Nephron (organoid): ENCODE results near the gene RAF1.

Experiments used
- H3K27ac Mint-ChIP-seq, 3 experiments: 2 replicates each; pipeline ENCODE4 v1.8.0; 2020; ENCODE audit warnings: mixed read lengths in 3 of 3, mild to moderate bottlenecking in 2 of 3, moderate library complexity in 1 of 3
- H3K27me3 Mint-ChIP-seq: 2 replicates; pipeline ENCODE4 v1.8.0; 2021; ENCODE audit warnings: low read depth, mild to moderate bottlenecking, moderate library complexity, mixed read lengths
- H3K36me3 Mint-ChIP-seq: 2 replicates; pipeline ENCODE4 v1.8.0; 2020; ENCODE audit warnings: low read depth, mixed read lengths
- H3K4me1 Mint-ChIP-seq: 2 replicates; pipeline ENCODE4 v1.8.0; 2020; ENCODE audit warnings: mixed read lengths
- H3K4me3 Mint-ChIP-seq, 3 experiments: 2 replicates each; pipeline ENCODE4 v1.8.0; 2020; ENCODE audit warnings: mild to moderate bottlenecking in 3 of 3, mixed read lengths in 3 of 3, moderate library complexity in 2 of 3
- H3K9me3 Mint-ChIP-seq: 2 replicates; pipeline ENCODE4 v1.8.0; 2020; ENCODE audit warnings: mixed read lengths
- CTCF ChIP-seq, 3 experiments: fragments of 200-600 bp; sonication (generic); IDR thresholded peaks; one replicate each; pipeline ENCODE4 v1.5.0; 2021; ENCODE audit warnings: antibody characterized with exemption in 3 of 3; ENCODE audit not compliant: unreplicated experiment in 3 of 3

RAF1 gene

GRCh38 chr3:12577379-12577778 is 86.5 kb downstream of the RAF1 start:
- Mint-ChIP-seq H3K27ac (no peak overlapping the region), H3K4me3 (no peak overlapping the region), H3K9me3 (no peaks in the 10 kb centered on the region), H3K4me1 (no peaks in the 10 kb centered on the region), H3K36me3 (peaks cover 79% of the 10 kb centered on the region), H3K27me3 (no peaks in the 10 kb centered on the region)
- no peak for TF ChIP-seq CTCF (IDR thresholded peaks at IDR 0.05; ENCODE audit: unreplicated experiment in 3 of 3)

- Mint-ChIP-seq H3K9me3 (no peaks in the 10 kb centered on the region), H3K4me3 (no peak overlapping the region), H3K27me3 (no peaks in the 10 kb centered on the region), H3K4me1 (no peaks in the 10 kb centered on the region), H3K27ac (no peak overlapping the region), H3K36me3 (peaks cover 88% of the 10 kb centered on the region)
- TF ChIP-seq CTCF (IDR thresholded peaks at IDR 0.05; ENCODE audit: unreplicated experiment in 3 of 3): no peak
Measured at GRCh38 chr3:12574661-12575060, 89.3 kb downstream of the RAF1 start.

- Mint-ChIP-seq H3K27me3 (no peaks in the 10 kb centered on the region), H3K4me3 (no peak overlapping the region), H3K4me1 (no peaks in the 10 kb centered on the region), H3K27ac (no peak overlapping the region), H3K9me3 (no peaks in the 10 kb centered on the region), H3K36me3 (peaks cover 87% of the 10 kb centered on the region)
- TF ChIP-seq CTCF (IDR thresholded peaks at IDR 0.05; ENCODE audit: unreplicated experiment in 3 of 3): no peak
Measured at GRCh38 chr3:12574131-12574530, 89.8 kb downstream of the RAF1 start.

- H3K27ac Mint-ChIP-seq: no peak overlapping the region
- H3K4me3 Mint-ChIP-seq: no peak overlapping the region
- H3K9me3 Mint-ChIP-seq: peaks cover under 1% of the 10 kb centered on the region
- TF ChIP-seq CTCF (IDR thresholded peaks at IDR 0.05; ENCODE audit: unreplicated experiment in 3 of 3): no peak
- H3K36me3 Mint-ChIP-seq: peaks cover 85% of the 10 kb centered on the region
- no peaks in the 10 kb centered on the region for H3K4me1 Mint-ChIP-seq
- H3K27me3 Mint-ChIP-seq: no peaks in the 10 kb centered on the region
Measured at GRCh38 chr3:12571986-12572385, 91.9 kb downstream of the RAF1 start.

GRCh38 chr3:12569836-12570235 is 94.1 kb downstream of the RAF1 start:
- Mint-ChIP-seq H3K9me3 (peaks cover 13% of the 10 kb centered on the region), H3K27me3 (no peaks in the 10 kb centered on the region), H3K4me1 (peaks cover under 1% of the 10 kb centered on the region), H3K36me3 (peaks cover 80% of the 10 kb centered on the region), H3K4me3 (no peak overlapping the region), H3K27ac (peak overlapping the region in 2 of 3 experiments; percentile 16 to 74)
- no peak for TF ChIP-seq CTCF (IDR thresholded peaks at IDR 0.05; ENCODE audit: unreplicated experiment in 3 of 3)

GRCh38 chr3:12568747-12569146 is 95.2 kb downstream of the RAF1 start:
- H3K36me3 Mint-ChIP-seq: peaks cover 76% of the 10 kb centered on the region

More at GRCh38 chr3:12568747-12569146, 95.2 kb downstream of the RAF1 start:
- peak overlapping the region in 1 of 3 experiments; percentile 41 for H3K27ac Mint-ChIP-seq
- peaks cover 5% of the 10 kb centered on the region for H3K4me1 Mint-ChIP-seq
- H3K9me3 Mint-ChIP-seq: peaks cover 15% of the 10 kb centered on the region
- H3K27me3 Mint-ChIP-seq: no peaks in the 10 kb centered on the region
- H3K4me3 Mint-ChIP-seq: no peak overlapping the region
- no peak for TF ChIP-seq CTCF (IDR thresholded peaks at IDR 0.05; ENCODE audit: unreplicated experiment in 3 of 3)
